ENCODE data around the gene PLEKHM3.

DNA sequence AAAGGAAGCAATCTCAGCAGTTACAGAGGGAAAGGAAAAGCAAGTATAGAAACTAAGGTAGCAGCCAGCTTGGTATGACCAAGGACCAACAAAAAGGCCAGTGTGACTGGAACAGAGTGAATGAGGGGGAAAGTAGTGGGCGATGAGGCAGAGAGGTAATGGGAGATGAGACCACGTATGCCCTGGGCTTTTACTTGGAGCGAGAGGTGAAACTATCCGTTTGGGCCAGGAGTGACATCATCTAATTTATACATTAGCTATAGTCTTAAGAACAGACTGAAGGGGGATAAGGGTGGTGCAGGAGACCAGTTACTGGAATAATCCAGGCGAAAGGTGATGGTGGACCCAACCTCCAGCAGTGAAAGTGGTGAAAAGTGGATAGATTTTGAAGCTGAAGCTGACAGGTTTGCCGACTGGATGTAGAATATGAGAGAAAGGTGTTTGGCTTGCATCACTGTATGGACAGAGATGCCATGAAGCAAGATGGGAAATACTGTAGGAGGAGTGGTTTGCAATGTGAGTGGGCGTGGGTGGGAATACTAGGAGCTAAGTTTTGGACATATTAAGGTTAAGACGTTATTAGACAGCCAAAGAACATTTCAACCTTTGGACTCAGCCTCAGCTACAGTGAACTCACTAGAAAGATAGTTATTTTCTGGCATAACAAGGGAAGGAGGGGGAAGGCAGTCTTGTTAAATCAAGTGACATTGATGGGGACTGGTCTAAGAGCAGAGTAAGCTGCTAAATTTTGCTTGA, 106.0 kb downstream of the PLEKHM3 start:
- TF ChIP-seq, protein P1, sequence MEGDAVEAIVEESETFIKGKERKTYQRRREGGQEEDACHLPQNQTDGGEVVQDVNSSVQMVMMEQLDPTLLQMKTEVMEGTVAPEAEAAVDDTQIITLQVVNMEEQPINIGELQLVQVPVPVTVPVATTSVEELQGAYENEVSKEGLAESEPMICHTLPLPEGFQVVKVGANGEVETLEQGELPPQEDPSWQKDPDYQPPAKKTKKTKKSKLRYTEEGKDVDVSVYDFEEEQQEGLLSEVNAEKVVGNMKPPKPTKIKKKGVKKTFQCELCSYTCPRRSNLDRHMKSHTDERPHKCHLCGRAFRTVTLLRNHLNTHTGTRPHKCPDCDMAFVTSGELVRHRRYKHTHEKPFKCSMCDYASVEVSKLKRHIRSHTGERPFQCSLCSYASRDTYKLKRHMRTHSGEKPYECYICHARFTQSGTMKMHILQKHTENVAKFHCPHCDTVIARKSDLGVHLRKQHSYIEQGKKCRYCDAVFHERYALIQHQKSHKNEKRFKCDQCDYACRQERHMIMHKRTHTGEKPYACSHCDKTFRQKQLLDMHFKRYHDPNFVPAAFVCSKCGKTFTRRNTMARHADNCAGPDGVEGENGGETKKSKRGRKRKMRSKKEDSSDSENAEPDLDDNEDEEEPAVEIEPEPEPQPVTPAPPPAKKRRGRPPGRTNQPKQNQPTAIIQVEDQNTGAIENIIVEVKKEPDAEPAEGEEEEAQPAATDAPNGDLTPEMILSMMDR (conservative IDR thresholded peaks at IDR 0.05; ENCODE audit: low read depth, low read length) = no peak
- no peak for TF ChIP-seq EZH2 (IDR thresholded peaks at IDR 0.05; ENCODE audit: borderline replicate concordance, low read depth, low read length, poor library complexity, severe bottlenecking)

All from A673 (cell line).